Activated CD8-positive, alpha-beta memory T cell treated with anti-CD3 and anti-CD28 coated beads, Interleukin-2, amount 50 U/mL, for 48 hours (primary cell): ENCODE results near the gene YTHDC1.

Experiments
- DNase-seq: peaks from one replicate; pipeline ENCODE4 v3.0.0-alpha.2; 2020

YTHDC1 gene

GRCh38 chr4:68352791-68353190, 2.9 kb upstream of the YTHDC1 start:
- DNase-seq = no peak

DNA sequence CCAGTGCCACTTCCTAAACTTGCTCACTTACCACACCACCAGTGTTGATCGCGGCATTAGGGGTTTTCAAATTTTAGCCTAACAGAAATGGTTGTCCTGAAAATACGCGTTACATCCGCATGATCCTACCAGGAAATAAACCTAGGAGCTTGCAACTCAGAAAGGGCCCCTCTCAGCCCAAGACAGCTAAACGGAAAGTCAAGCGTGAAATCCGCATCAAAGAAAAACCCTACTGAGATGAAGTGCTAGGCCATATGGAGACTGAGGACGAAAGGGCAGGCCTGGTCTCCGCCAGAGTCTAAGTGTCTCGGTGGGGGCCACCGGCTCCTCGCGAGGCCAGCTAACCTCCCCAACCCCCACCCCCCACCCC, 626 bp downstream of the YTHDC1 start:
- DNase-seq = no peak

- no peak for DNase-seq
Measured at GRCh38 chr4:68348577-68348976, 1.3 kb downstream of the YTHDC1 start.

DNA sequence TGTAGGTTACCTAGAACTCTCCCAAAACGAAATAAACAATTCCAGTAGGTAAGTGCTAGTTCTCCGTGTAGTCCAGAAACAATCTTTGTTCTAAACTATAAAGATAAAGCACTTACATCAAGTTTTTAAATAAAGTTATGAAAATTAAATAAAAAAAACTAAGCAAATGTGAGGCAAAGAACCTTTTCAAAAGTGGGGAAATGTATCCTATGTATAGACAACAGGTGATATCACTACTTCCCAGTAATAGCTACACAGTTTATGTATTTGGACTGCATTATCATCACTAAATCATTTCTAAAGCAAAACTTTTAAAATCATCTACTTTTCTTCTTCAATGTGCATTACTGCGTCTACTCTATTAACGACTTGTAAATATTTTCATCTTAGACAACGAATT, 2.0 kb downstream of the YTHDC1 start:
- DNase-seq = no peak

DNA sequence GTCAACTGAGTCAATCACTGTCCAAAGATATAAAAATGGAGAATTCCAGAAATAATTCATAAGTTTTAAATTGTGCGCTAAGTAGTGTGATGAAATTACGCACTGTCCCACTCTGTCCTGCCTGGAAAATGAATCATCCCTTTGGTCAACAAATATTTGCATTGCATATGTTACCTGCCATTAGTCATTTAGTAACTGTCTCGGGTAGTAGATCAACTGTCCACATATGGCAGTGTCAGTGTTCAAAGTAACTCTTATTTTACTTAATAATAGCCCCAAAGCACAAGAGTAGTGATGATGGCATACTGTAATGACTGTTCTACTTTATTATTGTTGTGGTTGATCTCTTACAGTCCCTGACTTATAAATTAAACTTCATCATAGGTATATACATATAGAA, 3.4 kb downstream of the YTHDC1 start:
- DNase-seq = no peak

DNA sequence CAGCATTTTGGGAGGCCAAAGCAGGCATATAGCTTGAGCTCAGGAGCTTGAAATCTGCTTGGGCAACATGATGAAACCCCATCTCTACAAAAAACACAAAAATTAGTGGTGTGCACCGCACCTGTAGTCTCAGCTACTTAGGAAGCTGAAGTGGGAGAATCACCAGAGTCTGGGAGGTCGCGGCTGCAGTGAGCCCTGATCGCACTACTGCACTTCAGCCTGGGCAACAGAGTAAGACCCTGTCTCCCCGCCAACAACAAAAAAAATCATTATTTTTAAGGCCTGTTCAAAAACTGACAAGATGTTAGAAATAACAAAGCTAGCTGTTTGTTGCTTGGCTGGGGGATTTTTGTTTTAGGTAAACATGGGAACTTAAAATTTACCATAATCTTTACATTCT, 5.1 kb downstream of the YTHDC1 start:
- DNase-seq = no peak

DNA sequence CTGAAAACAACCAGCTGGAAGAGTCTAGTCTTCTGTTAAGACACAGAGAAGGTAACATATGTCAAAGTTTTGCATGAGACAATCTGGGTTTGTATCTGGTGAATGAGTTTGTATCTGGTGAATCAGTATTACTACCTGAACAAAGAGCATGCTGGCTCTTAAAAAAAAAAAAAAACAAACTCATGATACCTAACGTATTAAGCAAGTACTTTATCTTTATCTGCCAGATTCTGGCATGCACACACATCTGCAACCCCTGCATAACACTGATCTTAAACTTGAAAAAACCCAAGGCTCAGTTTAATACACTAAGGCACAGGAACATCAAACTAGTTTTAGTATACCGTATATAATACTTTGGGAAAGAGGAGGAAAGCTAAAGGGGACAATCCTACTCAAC, 5.8 kb downstream of the YTHDC1 start:
- no peak for DNase-seq

DNA sequence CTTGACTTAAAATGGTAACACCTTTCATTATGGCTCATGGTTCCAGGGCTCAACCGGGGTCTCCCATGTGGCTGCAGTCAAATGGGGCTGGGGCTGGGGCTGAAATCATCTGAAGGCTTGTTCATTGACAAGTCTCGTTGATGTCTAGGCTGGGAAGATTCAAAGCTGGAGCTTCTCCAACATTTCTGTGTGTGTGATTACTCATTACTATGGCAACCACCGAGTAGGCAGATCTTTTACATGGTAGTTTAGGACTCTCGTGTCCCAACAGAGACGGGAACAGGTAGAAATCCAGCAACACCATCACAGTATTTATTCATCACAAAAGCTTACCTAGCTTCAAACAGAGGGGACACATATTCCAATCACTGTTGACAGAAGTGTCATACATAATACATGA, 7.8 kb downstream of the YTHDC1 start:
- DNase-seq = no peak

DNA sequence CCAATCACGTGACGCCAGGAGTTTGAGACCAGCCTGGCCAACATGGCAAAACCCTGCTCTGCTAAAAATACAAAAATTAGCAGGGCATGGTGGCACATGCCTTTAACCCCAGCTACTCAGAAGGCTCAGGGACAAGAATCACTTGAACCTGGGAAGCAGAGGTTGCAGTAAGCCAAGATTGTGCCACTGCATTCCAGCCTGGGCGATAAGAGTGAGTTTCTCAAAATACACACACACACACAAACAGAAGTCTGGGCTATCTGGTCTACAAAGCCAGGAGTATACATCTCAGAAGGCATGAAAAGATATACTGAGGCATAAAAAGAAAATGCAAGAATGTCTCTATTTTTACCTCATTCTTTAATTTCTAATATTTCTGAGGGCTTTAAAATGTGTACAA, 11.3 kb downstream of the YTHDC1 start:
- no peak for DNase-seq

- DNase-seq = no peak
Measured at GRCh38 chr4:68337522-68337921, 12.4 kb downstream of the YTHDC1 start.

GRCh38 chr4:68337004-68337403, 12.9 kb downstream of the YTHDC1 start:
- no peak for DNase-seq

- no peak for DNase-seq
Measured at GRCh38 chr4:68336530-68336929, 13.4 kb downstream of the YTHDC1 start.

DNA sequence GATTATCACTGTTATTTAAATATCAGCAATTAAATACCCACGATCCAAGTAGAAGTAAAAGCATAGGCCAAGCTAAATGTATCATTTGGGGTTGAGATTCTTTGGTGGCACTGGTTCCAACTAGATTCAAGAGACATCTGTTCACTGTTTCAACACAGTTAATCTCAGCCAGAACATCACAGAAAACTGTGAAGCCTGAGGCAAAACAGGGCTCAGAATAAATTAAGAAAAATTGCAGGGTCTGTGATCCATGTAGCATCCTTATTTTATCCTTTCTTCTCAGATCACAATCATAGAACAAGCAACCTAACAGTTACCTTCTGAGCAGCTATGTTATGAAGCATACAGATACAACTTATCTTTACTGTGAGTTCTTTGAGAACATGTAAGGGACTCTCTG, 23.7 kb downstream of the YTHDC1 start:
- DNase-seq = no peak

- DNase-seq = no peak
Measured at GRCh38 chr4:68324519-68325262, 25.2 kb downstream of the YTHDC1 start.

DNA sequence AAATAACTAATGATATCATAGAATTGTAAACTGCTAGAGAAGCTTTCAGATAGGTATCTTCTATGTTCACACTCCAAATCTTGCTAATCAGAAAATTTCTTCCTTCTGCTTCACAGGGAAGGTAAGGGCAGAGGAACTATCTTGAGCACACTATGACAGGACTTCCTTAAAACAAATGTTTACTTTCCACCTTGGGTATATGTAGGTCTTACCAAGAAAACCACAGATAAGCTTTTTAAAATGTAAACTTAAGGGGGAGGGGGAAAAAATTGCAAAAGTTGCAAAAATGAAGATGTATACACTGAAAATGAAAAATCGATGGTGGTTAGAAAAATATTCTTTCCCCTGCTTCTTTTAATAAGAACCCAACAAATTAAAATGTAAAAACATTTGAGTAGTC, 30.9 kb downstream of the YTHDC1 start:
- no peak for DNase-seq

DNA sequence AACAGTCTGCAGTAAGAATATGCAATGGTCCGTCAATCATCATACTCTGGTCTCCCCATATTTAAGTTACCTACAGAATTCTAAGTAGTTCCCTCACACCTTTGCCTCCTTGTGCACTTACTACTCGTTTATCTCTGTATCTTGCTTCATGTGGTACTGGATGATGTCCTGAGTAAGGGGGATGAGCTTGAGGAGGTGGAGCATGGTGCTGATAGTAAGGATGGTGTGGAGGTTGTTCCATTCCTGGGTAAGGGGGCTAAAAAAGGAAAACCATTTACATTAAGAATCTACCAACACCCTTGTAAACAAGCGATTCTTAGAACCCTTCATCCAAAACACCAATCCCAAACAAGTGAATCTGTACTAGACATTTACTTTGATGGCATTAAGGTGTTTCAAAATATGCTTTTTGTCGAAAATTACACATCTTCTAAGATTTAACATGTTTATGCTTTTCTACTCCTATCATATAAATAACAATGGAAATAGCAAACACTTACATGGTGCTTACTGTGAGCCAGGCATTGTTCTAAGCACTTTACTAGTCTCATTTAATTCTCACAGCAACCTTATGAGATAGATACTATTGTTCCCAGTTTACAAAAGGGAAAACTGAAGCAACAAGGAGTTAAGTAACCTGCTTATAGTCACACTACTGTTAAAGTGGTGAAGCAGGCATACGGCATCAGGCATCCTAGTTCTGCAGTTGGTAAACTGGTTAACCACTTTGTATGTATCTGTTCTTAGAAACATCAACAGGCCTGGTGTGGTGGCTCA, 33.5 kb downstream of the YTHDC1 start:
- DNase-seq = no peak

DNA sequence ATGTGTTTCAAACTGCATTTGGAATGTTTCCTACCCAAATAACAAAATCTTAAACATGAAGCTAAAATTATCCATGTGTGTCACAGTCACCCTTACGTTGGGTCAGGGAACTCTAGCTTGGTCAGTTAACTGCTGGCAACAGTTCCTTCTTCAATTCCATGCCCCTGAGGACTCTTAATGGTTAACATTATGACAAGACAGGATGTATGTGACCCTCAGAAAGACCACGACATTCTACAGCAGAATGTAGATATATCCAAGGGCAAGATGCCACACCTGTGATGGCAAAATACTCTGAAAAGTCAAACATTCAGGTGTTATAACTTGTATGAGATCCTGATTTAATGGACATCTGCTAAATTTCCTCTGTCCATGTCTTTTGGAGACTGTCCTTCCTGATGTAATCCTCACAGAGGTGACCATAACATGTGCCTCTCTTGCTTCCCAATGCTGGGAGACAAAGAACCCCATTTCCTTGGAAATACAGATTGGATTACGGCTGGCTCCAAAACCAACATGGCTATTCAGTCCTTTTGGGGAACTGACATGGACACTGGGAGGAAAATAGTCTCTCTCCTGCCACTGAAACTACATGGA, 39.1 kb downstream of the YTHDC1 start:
- DNase-seq = no peak

DNA sequence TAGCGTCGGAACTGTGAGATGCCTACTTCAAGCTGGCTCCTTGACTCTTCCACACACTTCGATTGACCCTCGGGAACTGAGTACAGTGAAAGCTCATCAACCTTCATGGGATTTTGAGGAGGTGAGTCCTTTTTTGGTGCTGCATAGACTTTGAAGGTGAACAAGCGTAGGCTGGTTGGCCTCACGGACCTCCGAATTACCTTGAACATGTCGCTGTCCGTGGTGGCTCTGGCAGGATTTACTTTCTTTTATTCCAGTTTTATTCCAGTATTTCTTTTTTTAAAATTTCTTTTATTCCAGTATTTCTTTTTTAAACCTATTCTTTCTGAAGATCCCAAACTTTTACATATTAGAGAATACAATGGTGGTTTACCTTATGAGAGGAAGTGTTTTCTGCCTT, 45.2 kb downstream of the YTHDC1 start:
- DNase-seq = no peak

- no peak for DNase-seq
Measured at GRCh38 chr4:68299492-68300457, 50.1 kb downstream of the YTHDC1 start.

- no peak for DNase-seq
Measured at GRCh38 chr4:68297137-68297536, 52.8 kb downstream of the YTHDC1 start.

DNA sequence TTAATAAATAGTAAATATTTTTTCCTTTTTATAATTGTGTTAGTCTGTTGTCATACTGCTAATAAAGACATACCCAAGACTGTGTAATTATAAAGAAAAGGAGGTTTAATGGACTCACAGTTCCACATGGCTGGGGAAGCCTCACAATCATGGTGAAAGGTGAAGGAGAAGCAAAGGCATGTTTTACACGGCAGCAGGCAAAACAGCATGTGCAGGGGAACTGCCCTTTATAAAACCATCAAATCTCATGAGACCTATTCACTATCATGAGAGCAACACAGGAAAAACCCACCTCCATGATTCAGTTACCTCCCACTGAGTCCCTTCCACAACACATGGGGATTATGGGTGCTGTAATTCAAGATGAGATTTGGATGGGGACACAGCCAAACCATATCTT, 58.6 kb downstream of the YTHDC1 start:
- no peak for DNase-seq

DNA sequence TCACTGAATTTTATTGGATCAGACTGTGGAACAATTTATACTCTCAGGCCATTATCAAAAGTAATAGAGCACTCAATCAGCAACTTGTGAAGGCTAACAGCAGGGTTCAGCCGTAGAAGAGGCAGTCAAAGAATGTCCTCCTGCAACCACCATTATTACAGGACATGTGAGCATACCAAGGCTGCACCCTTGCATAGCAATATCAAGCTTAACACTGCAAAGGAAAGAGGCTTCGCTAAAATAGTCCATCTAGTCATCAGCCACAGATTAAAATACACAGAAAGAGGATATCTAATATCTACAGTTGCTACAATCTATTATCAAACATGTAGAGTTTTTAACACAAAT, 61.5 kb downstream of the YTHDC1 start:
- no peak for DNase-seq

DNA sequence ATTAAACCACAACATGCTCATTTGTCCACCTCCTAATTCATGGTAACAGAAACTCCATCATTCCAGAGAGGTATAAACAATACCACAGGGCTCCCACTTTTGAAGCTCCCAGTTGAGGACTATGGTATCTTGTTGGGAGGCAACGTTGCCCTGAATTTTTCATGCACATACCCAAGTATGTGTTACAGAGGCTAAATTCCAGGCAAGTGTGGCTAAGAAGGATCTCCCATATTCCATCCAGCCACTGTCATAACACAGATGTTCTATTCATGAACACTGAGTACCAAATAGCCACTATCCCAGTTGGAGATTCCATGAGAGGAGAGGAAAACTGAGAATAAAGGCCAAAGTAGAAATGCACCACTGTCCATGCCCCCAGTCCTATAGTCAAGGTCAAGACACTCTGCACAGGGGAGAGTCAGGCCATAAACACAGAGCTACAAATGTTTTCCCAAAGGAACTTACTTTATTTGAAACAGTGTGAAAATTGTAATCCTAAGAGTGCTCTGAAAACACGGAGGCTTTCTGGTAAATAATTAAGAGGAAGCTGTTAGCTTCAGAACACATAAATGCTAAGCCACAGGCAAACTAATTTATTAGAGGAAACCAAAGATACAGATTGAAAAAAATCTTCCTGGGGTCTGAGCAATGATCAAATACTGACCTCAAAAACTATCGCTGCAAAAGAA, 62.0 kb downstream of the YTHDC1 start:
- no peak for DNase-seq
